Tibial nerve (tissue), 3 donors: ENCODE data around the gene PHLDA2.

ENCODE experiments used
- POLR2A ChIP-seq, 2 donors: fragments of 450-650 bp; IDR thresholded peaks; one replicate each; pipeline ENCODE4 v1.6.1; 2017; ENCODE audit warnings: antibody characterized with exemption in 2 of 2, mild to moderate bottlenecking in 2 of 2, moderate library complexity in 2 of 2
- TF ChIP-seq, protein P1 (sequence below), 5 experiments: fragments of 200-600 bp in 3 of 5; fragments of 450-650 bp in 2 of 5; sonication (generic) in 3 of 5; IDR thresholded peaks; one replicate each; pipeline ENCODE4 v1.5.1; 2016 to 2019; ENCODE audit warnings: antibody characterized with exemption in 5 of 5, mild to moderate bottlenecking in 3 of 5, moderate library complexity in 2 of 5

- TF ChIP-seq, protein P1, sequence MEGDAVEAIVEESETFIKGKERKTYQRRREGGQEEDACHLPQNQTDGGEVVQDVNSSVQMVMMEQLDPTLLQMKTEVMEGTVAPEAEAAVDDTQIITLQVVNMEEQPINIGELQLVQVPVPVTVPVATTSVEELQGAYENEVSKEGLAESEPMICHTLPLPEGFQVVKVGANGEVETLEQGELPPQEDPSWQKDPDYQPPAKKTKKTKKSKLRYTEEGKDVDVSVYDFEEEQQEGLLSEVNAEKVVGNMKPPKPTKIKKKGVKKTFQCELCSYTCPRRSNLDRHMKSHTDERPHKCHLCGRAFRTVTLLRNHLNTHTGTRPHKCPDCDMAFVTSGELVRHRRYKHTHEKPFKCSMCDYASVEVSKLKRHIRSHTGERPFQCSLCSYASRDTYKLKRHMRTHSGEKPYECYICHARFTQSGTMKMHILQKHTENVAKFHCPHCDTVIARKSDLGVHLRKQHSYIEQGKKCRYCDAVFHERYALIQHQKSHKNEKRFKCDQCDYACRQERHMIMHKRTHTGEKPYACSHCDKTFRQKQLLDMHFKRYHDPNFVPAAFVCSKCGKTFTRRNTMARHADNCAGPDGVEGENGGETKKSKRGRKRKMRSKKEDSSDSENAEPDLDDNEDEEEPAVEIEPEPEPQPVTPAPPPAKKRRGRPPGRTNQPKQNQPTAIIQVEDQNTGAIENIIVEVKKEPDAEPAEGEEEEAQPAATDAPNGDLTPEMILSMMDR (IDR thresholded peaks at IDR 0.05): peak; percentile 92 to 98 (median 95)
- no peak for TF ChIP-seq POLR2A (IDR thresholded peaks at IDR 0.05)
Observed at GRCh38 chr11:2888266-2888968, 40.8 kb downstream of the PHLDA2 start.
